Fibroblast of the aortic adventitia (primary cell): ENCODE measurements around the gene SYPL1. TPM values are rescaled to one million over a fixed set of nuclear protein-coding genes. Genes with fewer than 3 reads are reported as not detected.

Experiments used
- DNase-seq: peaks from one replicate; pipeline ENCODE4 v3.0.0-alpha.2; 2010; ENCODE audit warnings: low read depth
- H3K4me3 ChIP-seq: 2 replicates; pipeline ENCODE4 v1.5.1; 2011; ENCODE audit warnings: low read depth, mild to moderate bottlenecking, control low read depth, low read length, moderate library complexity
- CTCF ChIP-seq: IDR thresholded peaks from 2 replicates; pipeline ENCODE4 v1.5.1; 2011; ENCODE audit warnings: mild to moderate bottlenecking, low read length, control low read depth, inconsistent platforms; ENCODE audit not compliant: insufficient read depth
- total RNA-seq: library from RNA; depleted of rRNA; stranded (reverse); fragments of >200 nt; gene quantifications from 2 replicates; pipeline ENCODE4 v1.2.3, GENCODE V29; 2012; ENCODE audit warnings: low replicate concordance

Gene SYPL1
- total RNA-seq, 1 donor: 69.5 TPM

- no peak for DNase-seq
- no peak overlapping the region for H3K4me3 ChIP-seq
- no peak for TF ChIP-seq CTCF
These were observed 38.4 kb downstream of the SYPL1 start for GRCh38 chr7:106073701-106074100.

GRCh38 chr7:106072715-106073091, 39.4 kb downstream of the SYPL1 start:
- DNase-seq: no peak
- H3K4me3 ChIP-seq: no peak overlapping the region
- no peak for TF ChIP-seq CTCF

- TF ChIP-seq CTCF: no peak
- no peak overlapping the region for H3K4me3 ChIP-seq
- peak; percentile 24 for DNase-seq
These were observed 40.0 kb downstream of the SYPL1 start for GRCh38 chr7:106071999-106072714.

- no peak for TF ChIP-seq CTCF
- DNase-seq: no peak
- H3K4me3 ChIP-seq: no peak overlapping the region
These were observed 40.6 kb downstream of the SYPL1 start for GRCh38 chr7:106071356-106071998.

- DNase-seq: no peak
- no peak for TF ChIP-seq CTCF
- H3K4me3 ChIP-seq: no peak overlapping the region
These were observed 41.4 kb downstream of the SYPL1 start for GRCh38 chr7:106070567-106071254.

GRCh38 chr7:106070201-106070551, 41.9 kb downstream of the SYPL1 start:
- no peak overlapping the region for H3K4me3 ChIP-seq
- TF ChIP-seq CTCF: no peak
- no peak for DNase-seq
